ENCODE measurements around the gene VWA3B.
"Not testable (repeated sequence)": the region's sequence is repeated elsewhere in the genome, so short reads cannot be mapped to it uniquely, and the experiment has no call there.

DNA sequence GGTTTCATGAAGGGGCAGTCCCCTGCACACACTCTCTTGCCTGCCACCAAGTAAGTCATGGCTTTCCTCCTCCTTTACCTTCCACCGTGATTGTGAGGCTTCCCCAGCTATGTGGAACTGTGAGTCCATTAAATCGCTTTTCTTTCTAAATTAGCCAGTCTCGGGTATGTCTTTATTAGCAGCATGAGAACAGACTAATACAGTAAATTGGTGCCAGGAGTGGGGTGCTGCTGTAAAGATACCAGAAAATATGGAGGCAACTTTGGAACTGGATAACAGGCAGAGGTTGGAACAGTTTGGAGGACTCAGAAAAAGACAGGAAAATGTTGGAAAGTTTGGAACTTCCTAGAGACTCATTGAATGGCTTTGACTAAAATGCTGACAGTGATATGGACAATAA, 233.2 kb downstream of the VWA3B start:
- not testable (repeated sequence) for TF ChIP-seq POLR2A (IDR thresholded peaks at IDR 0.05)
- TF ChIP-seq, protein P1, sequence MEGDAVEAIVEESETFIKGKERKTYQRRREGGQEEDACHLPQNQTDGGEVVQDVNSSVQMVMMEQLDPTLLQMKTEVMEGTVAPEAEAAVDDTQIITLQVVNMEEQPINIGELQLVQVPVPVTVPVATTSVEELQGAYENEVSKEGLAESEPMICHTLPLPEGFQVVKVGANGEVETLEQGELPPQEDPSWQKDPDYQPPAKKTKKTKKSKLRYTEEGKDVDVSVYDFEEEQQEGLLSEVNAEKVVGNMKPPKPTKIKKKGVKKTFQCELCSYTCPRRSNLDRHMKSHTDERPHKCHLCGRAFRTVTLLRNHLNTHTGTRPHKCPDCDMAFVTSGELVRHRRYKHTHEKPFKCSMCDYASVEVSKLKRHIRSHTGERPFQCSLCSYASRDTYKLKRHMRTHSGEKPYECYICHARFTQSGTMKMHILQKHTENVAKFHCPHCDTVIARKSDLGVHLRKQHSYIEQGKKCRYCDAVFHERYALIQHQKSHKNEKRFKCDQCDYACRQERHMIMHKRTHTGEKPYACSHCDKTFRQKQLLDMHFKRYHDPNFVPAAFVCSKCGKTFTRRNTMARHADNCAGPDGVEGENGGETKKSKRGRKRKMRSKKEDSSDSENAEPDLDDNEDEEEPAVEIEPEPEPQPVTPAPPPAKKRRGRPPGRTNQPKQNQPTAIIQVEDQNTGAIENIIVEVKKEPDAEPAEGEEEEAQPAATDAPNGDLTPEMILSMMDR (IDR thresholded peaks at IDR 0.05): not testable (repeated sequence)

All from esophagus squamous epithelium (tissue), 4 donors.